Adrenal gland (tissue), 5 donors: ENCODE measurements around the gene PRPF19.

Experiments used
- POLR2A ChIP-seq, 2 donors: fragments of 450-650 bp; IDR thresholded peaks; one replicate each; pipeline ENCODE4 v1.6.1; 2017; ENCODE audit warnings: antibody characterized with exemption in 2 of 2, mild to moderate bottlenecking in 2 of 2, moderate library complexity in 1 of 2
- TF ChIP-seq, protein P1 (sequence below), 6 experiments: fragments of 450-650 bp in 4 of 6; fragments of 200-600 bp in 2 of 6; sonication (generic) in 1 of 6; IDR thresholded peaks; 1 replicate in 5 of 6; 2 replicates in 1 of 6; pipeline versions ENCODE4 v1.5.1 to v1.8.0; 2016 to 2021; ENCODE audit warnings: antibody characterized with exemption in 6 of 6, mild to moderate bottlenecking in 2 of 6, moderate library complexity in 1 of 6
- donor health status: DM: no; HTN: no; CAD: no.

DNA sequence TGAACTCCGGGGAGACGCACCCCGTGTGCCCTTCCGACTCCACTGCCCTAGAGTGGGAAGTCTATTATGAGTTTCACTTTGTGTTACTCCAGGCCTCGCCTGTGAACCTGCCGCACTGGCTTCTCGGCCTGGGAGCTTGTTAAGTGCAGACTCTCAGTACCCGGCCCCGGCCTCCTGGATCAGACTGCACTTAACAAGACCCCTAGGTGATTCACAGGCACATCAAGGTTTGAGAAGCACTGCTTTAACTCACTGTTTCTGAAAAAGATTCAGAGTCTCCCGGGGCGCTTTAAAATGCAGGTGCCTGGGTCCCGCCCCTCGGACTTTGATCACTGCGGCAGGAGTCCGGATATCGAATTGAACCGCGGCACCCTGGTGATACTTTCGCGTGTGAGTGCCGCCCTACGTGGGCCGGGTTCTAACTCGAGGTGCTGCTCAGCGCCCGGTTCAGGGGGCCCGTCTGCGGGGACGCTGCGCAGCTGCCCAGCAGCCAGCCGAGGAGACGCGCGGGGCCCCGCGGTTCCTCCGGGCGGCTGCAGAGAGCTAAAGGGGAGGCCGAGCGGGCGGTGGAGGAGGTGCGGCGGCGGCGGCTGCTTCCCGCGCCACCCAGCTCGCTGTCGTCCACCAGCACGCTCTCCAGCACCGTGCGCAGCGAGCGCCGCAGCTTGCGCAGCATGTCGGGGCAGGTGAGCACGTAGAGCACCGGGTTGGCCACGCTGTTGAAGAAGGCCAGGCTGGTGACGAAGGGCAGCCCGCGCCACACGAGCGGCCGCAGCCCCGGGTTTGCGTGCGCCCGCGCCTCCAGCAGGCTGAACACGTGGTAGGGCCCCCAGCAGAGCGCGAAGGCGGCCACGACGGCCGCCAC, 54.0 kb downstream of the PRPF19 start:
- TF ChIP-seq, protein P1, sequence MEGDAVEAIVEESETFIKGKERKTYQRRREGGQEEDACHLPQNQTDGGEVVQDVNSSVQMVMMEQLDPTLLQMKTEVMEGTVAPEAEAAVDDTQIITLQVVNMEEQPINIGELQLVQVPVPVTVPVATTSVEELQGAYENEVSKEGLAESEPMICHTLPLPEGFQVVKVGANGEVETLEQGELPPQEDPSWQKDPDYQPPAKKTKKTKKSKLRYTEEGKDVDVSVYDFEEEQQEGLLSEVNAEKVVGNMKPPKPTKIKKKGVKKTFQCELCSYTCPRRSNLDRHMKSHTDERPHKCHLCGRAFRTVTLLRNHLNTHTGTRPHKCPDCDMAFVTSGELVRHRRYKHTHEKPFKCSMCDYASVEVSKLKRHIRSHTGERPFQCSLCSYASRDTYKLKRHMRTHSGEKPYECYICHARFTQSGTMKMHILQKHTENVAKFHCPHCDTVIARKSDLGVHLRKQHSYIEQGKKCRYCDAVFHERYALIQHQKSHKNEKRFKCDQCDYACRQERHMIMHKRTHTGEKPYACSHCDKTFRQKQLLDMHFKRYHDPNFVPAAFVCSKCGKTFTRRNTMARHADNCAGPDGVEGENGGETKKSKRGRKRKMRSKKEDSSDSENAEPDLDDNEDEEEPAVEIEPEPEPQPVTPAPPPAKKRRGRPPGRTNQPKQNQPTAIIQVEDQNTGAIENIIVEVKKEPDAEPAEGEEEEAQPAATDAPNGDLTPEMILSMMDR (IDR thresholded peaks at IDR 0.05), result no peak
- no peak for TF ChIP-seq POLR2A (IDR thresholded peaks at IDR 0.05)
